Myocyte (in vitro differentiated cells): Measurements from ENCODE around the gene DUSP14. TPM values are rescaled to one million over a fixed set of nuclear protein-coding genes. Genes with fewer than 3 reads are reported as not detected.
"Not testable (repeated sequence)": the region's sequence is repeated elsewhere in the genome, so short reads cannot be mapped to it uniquely, and the experiment has no call there.

Experiments used
- DNase-seq: peaks from one replicate; pipeline ENCODE4 v3.0.0-alpha.2; 2012; ENCODE audit warnings: low read depth
- total RNA-seq: library from RNA; depleted of rRNA; stranded (reverse); fragments of >200 nt; gene quantifications from 2 replicates; pipeline ENCODE4 v1.2.3, GENCODE V29; 2014

The DUSP14 gene
- total RNA-seq, 1 donor from 2014 or later: 80.2 TPM

DNA sequence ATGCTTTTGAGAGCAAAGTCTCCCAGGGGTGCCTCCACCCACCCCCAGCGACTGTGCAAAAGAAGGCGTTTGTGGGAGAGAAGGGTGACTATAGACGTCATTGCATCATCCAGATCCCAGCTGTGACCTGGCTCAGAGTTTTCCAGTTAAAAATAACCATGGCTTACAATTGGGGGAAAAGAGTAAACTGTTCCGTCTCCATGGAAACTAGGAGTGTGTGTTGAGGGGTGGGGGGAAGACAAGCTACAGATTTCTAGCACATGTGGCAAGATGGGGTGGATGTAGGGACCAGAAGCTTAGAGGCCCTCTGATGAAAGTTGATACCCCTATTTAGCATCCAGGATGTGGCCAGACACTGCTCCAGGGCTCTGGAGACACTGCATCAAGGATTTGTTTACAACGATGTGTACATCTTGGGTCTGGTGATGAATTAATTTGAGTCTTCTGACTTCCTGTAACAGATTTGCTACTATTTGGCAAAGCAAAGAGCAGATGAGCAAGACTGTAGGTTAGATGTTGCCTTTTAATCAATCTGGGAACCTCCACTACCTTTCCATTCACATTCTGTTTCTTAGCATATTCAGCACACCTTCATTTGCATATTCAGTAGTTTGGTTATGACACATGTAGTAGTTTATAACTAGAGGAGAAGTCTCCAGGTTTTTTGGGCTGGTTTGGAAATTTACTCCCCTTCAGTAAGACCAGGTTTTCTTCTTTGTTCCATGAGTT, 6.2 kb upstream of the DUSP14 start:
- peak; percentile 78 for DNase-seq

DNA sequence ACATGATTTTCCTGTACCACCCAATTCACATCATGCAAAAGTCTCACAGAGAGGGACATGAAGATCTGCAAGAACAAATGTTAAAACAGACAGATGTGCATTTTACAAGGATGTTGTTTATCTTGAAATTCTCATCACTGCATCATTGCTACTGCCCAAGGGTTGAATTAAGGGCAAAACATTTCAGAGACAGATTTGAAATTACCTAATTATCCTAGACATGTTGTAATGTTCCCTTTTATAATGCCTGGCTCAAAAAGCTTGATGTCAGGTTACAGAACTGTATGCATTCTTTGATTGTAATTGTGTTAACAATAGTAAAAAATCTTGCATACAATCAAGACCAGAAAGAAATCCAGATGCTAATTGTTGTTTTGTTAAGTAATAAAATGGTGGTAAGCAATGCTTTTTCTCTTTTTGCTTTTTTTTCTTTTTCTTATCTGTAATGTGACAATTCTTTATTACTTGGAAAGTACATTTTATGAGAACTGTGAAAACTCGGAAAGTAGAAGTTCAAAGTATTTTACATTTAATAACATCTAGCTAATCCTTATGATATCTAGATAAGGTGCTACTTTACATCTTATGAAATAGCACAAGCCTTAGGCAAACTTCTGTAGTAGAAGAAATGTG, 3.6 kb upstream of the DUSP14 start:
- no peak for DNase-seq

DNA sequence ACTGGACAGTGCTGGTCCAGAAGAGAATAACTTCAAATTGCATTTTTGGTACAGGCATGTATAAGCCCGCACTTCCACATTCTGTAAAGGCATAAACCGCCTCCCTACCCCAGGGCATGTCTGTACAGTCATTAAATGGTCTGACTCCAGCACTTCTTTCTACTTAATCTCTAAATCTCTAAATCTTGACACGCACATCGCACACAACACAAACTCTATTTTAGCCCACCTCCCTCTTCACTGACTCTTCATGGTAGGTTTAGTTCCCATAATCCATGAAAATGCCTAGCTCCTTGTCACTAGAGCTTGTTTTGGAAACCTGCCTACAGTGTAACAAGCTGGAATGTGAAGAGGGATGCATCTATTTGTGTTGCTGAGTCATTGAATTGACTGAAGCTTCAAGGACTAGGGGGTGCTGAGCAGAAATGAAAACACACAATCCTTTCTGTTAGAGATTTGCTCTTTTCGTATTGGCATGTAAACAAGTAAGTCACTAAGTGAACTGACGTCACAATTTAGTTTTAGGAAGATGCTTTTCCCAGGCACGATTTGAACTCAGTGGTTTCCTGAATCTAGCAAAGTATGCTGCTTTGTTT, 1.6 kb upstream of the DUSP14 start:
- DNase-seq: peak; percentile 82

DNA sequence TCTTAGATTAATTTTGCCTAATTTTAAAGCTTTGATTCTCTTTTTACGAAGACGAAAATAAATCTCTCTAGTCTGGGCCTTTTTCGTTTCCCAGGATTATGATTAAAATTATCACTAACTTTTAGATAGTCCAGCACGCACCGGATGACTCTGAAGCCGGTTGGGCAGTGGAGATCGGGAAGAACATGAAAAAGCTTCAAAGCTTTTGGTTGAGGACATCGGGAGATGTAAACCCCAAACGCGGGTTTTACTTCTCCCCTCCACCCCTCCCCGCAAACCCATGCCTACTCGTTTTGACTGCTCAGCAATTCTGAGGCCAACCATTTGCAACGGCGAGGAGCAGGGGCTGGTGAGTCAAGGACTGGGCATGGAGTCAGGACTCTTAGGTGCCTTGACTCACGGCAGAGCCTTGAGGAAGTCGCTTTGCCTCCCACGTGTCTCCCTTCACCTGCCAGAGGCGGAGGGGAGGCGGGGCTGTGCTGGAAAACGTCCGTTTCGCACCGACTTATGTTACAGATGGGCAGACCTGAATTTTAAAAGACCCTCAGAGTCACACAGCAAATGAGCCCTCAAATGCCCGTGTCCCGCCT, 989 bp upstream of the DUSP14 start:
- DNase-seq: peak; percentile 84

DNA sequence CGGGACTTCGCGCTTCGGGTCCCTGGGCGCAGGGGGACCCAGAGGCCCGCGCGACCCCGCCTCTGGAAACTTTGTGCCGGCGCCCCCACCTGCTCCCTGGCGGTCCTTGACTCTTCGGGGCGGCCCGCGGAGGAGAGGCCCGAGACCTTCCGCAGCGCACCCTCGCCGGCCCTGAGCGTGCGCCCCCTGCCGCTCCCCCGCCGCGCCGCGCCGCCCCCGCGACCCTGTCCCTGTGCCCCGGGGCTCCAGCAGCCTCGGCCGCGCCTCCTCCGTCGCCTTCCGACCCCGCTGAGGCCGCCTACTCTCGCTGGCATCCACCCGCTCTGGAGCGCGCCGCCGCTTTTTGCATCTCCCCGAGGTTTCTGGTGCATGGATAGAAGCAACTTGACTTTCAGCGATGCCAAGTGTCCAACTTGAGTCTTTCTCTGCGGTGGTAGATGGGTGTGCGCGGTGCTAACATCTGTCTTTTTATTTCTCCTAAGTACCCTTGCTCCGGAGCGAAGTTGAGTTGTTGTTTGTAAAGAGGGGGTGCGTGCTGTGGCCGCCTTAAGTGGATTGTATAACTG, 414 bp downstream of the DUSP14 start:
- DNase-seq: peak; percentile 76

DNA sequence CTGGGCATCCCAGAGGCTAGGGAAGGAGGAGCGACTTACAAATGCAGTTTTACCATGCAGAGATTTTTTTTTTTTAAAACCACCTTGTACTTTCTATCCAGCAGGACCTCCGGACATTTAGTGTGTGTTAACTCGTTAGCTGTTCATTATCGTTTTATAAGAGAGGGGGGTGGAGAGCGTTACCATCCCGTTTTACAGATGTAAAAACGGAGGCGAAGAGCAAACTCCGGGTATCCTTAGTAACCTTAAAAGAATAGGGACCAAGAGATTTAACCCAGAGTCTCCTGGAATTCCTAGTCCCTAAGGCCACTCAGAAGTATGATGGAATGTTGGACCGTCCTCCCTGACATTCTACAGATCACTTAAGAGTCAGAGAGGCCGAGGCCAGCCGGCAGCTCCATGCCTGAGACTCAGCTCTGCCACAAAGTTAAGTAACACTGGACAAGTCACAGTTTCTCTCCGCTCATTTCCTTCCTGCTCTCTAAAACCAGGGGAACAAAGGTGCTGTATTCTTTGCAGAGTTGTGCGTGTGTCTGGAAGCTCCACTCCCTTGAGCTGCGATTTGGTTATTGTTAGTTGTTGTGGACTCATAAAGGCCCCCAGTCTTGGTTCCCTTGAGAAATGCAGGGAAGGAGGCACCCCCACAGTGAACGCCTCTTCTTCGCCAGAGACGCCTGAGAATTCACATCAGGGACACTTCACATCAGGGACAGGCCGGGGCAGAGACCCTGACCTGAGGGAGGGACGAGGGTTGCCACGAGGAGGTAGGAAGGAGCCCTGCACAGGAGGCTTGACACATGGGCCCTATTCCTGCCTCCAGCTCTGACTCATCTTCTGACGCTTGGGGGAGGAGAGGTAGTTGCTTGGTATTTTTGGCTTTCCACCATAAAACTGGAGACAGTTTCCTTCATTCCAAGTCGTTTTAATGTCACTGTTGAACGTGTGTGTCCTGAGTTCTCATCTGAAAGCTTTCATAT, 1.2 kb downstream of the DUSP14 start:
- DNase-seq: peak; percentile 73

DNA sequence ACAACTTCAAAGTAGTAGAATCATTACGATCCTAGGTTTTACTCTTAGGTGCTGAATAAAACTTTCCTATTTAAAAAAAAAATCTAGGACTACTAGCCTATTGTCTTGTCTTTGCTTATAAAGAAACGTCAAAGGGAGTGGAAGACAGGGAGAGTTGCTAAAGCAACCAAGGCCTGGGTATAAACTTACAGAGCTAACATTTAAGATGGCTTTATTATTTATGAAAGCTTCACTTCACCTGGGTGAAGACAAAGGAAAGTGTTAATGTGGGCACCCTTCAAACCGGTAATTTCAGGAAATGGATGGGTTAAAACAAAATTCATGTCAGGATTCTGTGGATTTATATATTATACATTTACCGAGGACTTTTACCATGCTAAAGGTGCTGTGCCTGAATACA, 2.5 kb downstream of the DUSP14 start:
- DNase-seq: no peak

DNA sequence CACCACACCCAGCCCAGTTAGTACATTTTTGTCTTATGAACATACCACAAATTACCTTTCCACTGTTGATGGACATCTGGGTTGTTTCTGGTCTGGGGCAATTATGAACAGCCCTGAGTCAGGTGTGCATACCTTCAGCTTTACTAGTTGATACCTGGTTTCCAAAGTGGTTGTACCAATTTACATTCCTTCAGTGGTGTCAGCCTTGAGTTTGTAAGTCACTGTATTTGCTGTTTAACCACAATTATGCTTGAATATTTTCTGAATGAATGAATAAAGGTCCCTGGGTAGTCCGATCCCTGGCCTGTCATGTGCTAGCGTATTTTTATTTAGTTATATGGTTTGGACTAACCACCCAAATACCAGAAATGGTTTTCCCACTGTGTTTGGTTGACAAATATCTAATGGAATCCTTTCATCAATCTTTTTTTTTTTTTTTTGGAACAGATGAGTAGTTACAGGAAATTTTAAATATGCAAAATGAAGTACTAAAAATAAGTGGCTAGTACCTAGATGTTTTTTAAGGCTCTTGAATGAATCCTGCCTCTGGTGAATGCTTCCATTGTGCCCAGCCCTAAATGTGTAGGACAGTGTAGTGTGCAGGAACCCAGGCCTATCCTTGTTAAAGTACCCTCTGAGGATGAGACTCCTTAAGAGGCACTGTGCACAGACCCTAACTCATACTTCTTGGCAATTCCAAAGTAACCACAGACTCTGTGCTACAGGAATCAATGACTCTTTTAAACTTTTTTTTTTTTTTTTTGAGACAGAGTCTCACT, 3.7 kb downstream of the DUSP14 start:
- peak; percentile 76 for DNase-seq

DNA sequence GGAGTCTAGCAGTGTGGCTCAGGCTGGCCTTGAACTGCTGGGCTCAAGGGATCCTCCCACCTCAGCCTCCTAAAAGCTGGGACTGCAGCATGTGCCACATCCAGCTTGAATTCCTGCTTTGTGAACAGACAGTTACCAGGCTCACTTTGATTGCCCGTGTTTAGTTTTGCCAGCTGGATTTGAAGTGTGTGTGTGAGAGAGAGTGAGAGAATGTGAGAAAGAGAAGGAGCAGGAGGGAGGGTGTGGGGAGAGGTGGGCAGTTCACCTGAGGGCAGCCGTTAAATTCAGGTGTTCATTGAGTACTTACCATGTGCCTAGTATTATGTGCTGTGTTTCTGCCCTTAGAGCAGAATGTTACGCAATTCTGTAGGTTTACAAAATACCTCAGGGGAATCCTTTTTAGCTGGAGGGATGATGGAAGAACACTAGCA, 4.7 kb downstream of the DUSP14 start:
- no peak for DNase-seq

DNA sequence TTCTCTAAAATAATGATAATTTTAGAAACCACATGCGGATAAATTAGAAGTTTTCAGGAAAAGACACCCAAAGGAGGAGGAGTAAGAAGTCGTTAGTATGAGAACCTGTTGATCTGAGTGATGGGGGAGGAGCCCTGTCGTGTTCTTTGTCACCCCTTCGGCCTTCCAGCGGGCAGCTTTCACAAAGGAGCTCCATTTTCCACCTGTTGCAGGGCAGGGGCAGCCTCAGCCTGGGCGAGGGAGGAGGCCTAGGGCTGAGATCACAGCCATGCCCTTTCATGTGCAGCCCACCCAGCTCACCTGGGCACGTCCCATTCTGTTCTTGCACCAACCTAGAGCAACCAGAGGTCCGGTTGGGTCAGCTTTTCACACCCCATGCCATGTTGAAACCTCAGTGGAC, 5.3 kb downstream of the DUSP14 start:
- DNase-seq: no peak

DNA sequence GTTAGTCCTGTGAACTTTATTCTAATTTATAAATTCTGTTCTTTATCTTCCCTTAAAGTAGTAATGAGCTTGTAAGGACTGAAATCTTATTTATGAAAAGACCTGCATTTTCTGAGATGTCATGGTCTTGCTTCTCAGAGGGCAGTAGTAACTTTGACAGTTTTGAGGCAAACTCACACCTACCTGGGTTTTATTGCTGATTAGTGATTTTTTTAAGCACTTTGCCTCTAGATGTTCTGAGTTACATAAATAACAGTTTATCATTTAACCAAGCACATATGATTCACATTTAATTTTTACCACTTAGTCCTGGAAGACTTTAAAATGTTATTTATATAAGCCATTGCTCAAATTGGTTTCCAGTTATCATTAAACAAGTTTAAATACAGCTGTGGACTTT, 10.7 kb downstream of the DUSP14 start:
- DNase-seq: no peak

DNA sequence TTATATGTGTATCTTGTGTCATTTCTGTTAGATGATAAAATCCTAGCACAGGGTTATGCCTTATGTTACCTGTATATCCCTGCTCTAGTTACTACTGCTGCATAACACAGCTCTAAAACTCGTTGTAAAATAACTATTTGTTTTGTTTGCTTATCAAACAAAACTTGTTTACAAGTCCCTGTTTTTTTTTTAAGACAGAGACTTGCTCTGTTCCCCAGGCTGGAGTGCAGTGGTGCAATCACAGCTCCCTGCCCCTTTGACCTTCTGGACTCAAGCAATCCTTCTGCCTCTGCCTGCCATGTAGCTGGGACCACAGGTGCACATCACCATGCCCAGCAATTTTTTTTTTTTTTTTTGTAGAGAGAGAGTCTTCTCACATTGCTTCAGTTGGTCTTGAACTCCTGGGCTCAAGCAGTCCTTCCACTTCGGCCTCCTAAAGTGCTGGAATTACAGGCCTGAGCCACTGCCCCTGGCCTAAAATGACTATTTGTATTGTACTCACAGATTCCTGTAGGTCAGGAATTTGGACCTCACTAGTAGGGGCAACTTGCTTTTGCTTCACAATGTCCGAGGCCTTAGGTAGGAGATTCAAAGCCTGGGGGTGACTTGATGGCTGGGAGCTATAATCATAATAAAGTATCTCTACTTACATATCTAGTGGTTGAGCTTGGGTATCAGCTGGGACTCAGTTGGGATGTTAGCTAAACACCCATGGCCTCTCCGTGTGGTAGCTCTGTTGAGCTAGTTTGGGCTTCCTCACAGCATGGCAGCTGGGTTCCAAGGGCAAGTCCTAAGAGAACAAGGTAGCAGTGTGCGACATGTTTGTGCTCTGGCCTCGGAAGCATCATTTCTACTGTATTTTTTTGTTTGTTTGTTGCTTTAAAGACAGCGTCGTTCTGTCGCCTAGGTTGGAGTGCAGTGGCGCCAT, 12.6 kb downstream of the DUSP14 start:
- no peak for DNase-seq

DNA sequence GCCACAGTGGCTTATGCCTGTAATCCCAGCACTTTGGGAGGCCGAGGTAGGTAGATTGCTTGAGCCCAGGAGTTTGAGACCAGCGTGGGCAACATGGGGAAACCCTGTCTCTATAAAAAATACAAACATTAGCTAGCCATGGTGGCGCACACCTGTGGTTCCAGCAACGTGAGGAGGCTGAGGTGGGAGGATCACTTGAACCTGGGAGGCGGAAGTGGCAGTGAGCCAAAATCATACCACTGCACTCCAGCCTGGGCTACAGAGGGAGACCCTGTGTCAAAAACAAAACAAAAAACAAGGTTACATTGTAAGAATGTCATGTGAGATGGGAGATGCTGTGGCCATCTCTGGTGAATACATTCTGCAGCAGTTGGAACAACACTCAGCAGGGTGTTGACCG, 13.5 kb downstream of the DUSP14 start:
- DNase-seq: no peak

DNA sequence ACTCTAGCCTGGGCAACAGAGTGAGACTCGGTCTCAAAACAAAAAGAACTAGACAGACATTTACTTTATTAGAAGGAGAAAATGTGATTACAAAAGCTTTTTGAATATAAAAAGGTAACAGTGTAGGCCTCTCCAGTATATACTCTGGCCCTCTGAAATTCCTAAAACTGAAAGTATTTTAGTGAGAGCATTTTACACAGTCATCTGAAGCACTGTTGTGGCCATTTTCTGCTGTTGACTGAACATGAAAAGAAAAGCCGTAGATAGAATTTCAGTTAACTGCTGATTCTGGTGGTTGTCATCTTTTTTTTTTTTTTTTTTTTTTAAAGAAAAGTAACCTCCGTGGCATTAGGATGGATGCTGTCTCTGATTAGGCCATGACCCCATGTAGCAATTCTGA, 15.6 kb downstream of the DUSP14 start:
- DNase-seq: no peak

DNA sequence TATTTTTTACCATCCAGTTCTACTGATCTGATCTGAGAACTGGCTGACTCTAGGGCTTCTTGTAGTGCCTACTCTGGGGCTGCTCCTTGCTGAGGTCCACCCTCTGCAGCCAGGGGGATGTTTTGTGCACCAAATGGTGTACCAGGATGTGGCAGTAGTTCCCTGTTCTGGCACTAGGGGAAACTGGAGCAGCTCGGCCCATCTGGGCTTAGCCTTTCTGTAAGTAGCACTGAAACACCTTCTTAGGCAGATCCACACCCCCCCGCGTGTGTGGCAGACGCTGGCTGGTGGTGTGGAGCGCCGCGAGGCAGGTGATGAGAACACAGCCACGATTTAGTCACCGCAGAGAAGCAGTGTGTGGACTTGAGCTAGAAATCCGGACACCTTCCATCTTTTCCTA, 17.0 kb downstream of the DUSP14 start:
- DNase-seq: no peak

DNA sequence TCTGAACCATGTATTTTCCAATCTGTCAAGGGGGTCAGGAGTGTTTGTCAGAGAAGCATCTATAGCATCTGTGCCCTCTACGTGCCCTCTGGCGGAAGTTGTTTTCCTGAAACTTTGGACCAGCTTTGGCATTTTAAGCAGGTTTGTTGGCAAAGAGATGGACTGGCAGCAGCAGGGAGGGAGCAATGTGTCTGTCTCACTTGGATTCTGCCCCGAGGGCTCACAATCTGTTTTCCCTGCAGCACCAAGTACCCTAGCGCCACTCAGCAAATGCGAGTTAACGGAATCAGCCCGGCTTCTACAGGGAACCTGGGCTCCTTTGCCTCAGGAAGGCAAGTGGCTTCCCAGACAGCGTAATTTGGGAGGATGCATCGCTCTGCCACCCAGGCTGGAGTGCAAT, 17.4 kb downstream of the DUSP14 start:
- no peak for DNase-seq

DNA sequence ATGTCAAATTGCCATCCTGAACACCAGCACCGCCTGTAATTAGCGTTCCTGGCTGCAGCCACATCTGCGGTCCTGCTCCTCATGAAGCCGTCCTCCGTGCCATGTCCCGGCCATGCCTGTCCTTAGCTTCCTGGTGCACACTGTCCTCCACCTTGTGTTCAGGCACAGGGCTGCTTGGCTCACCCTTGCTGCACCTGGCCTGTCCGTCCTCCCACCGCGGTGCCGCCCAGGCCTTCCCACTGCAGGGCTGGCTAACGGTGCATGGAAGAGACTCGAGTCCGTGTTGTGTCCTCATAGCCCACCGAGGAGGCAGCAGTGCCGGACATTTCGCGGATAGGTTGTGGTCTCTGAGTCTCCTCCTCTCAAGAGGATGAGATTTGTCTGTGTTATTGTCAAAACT, 20.4 kb downstream of the DUSP14 start:
- DNase-seq: no peak

DNA sequence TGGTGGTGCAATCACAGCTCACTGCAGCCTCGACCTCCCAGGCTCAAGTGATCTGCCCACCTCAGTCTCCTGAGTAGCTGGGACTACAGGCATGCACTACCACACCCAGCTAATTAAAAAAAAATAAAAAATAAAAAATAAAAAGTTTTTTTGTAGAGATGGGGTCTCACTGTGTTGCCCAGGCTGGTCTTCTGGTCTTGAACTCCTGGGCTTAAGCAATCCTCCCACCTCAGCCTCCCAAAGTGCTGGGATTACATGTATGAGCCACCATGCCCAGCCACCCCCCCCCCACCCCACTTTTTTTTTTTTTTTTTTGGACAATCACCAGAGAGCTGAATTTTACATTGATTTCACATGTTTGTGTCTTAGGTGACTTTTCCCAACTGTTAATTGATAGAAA, 22.0 kb downstream of the DUSP14 start:
- not testable (repeated sequence) for DNase-seq
